Activated CD8-positive, alpha-beta T cell treated with anti-CD3 and anti-CD28 coated beads for 36 hours (primary cell): ENCODE results near the gene MARCHF3. TPM values are rescaled to one million over a fixed set of nuclear protein-coding genes. Genes with fewer than 3 reads are reported as not detected.
"Not testable (repeated sequence)": the region's sequence is repeated elsewhere in the genome, so short reads cannot be mapped to it uniquely, and the experiment has no call there.

ENCODE experiments used
- ATAC-seq: fragments of 200-7000 bp; cut with Tn5 transposase; one replicate; pipeline ENCODE4 v1.10.0; 2021; ENCODE audit warnings: mild to moderate bottlenecking, moderate library complexity
- CTCF ChIA-PET: fragments of 350-600 bp; sonication (Branson Sonifier 250); formaldehyde crosslinking; loops from one replicate; lab custom pipeline; 2021; ENCODE audit warnings: antibody characterized with exemption; lab: Charles Lee
- POLR2A ChIA-PET: fragments of 350-600 bp; sonication (Branson Sonifier 250); formaldehyde crosslinking; loops from one replicate; lab custom pipeline; 2021; ENCODE audit warnings: antibody characterized with exemption; lab: Charles Lee
- DNase-seq: peaks from one replicate; pipeline ENCODE4 v3.0.0-alpha.2; 2020
- H3K27ac Mint-ChIP-seq: one replicate; pipeline ENCODE4 v1.8.0; 2021; ENCODE audit warnings: mild to moderate bottlenecking, mixed read lengths
- H3K27me3 Mint-ChIP-seq: one replicate; pipeline ENCODE4 v1.8.0; 2021; ENCODE audit warnings: mixed read lengths
- H3K36me3 Mint-ChIP-seq: one replicate; pipeline ENCODE4 v1.8.0; 2021; ENCODE audit warnings: low read depth, mixed read lengths
- H3K4me1 Mint-ChIP-seq: one replicate; pipeline ENCODE4 v1.8.0; 2021; ENCODE audit warnings: low read depth, mixed read lengths
- H3K4me3 Mint-ChIP-seq: one replicate; pipeline ENCODE4 v1.8.0; 2021; ENCODE audit warnings: mild to moderate bottlenecking, moderate library complexity, mixed read lengths
- H3K9me3 Mint-ChIP-seq: one replicate; pipeline ENCODE4 v1.8.0; 2021; ENCODE audit warnings: mixed read lengths
- intact Hi-C: fragments of 100-400 bp; cut with micrococcal nuclease; formaldehyde crosslinking; loops from one replicate; pipeline ENCODE4 v1.10.0; 2022
- total RNA-seq, 2 experiments: library from RNA; stranded (reverse); gene quantifications; one replicate each; pipeline ENCODE4 v1.2.3, GENCODE V29; 2021
- TF ChIP-seq, protein P1 (sequence below): fragments of 200-600 bp; IDR thresholded peaks from one replicate; pipeline ENCODE4 v1.8.0; 2022; ENCODE audit warnings: antibody characterized with exemption, mild to moderate bottlenecking

MARCHF3 gene
- total RNA-seq, 2 experiments from 2014 or later = 6.1 TPM

DNA sequence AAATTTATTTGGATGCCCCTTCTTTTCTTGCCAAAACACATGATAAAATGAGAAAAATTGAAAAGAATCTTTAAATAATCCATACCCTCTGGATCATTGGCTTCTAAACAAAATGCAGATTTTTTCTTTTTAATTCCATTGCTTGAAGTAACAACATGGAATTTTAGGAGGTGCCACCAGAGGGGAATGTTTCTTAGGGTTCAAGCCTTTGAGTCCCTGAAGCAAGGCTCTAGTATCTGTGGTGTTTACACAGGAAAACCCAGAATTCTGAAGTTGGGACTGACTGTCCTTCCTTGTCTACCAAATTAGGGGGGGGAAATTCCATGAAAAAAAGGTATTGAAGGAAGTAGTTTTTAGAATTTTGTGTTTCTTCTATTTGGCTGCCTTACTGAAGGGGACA is 184.0 kb downstream of the MARCHF3 start:
- TF ChIP-seq, protein P1, sequence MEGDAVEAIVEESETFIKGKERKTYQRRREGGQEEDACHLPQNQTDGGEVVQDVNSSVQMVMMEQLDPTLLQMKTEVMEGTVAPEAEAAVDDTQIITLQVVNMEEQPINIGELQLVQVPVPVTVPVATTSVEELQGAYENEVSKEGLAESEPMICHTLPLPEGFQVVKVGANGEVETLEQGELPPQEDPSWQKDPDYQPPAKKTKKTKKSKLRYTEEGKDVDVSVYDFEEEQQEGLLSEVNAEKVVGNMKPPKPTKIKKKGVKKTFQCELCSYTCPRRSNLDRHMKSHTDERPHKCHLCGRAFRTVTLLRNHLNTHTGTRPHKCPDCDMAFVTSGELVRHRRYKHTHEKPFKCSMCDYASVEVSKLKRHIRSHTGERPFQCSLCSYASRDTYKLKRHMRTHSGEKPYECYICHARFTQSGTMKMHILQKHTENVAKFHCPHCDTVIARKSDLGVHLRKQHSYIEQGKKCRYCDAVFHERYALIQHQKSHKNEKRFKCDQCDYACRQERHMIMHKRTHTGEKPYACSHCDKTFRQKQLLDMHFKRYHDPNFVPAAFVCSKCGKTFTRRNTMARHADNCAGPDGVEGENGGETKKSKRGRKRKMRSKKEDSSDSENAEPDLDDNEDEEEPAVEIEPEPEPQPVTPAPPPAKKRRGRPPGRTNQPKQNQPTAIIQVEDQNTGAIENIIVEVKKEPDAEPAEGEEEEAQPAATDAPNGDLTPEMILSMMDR = no peak
- Mint-ChIP-seq H3K27me3 (no peaks in the 10 kb centered on the region), H3K4me1 (peaks cover 49% of the 10 kb centered on the region), H3K27ac (no peak overlapping the region), H3K9me3 (no peaks in the 10 kb centered on the region), H3K36me3 (peaks cover 2% of the 10 kb centered on the region), H3K4me3 (no peak overlapping the region)
- DNase-seq = no peak
- intact Hi-C loops = no loop called here
- ChIA-PET POLR2A (no interaction called here), CTCF (no interaction called here)
- ATAC-seq = no peak

DNA sequence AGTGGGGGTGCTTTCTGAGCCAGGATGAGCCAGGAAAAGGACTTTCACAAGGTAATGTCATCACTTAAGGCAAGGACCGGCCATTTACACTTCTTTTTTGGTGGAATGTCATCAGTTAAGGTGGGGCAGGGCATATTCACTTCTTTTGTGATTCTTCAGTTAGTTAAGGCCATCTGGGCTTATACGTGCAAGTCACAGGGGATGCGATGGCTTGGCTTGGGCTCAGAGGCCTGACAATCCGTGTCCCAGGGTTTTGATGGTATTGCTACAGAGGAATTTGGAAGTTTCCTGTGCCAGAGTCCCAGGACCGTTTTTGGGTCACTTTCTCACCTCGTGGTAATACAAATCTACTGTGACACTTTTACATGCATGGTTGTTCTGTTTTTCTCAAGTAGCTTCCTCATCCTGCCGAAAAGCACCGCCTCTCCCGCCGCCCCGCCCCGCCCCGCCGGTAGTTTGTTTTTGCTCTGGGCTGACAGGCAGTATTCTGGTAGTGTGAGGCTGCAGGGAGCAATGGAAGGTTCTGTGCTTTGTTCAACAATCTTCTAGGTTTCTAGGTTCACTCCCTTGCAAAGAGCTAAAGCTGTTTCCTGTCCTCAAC is 184.8 kb downstream of the MARCHF3 start:
- H3K36me3 Mint-ChIP-seq, intact Hi-C loops, H3K9me3 Mint-ChIP-seq, H3K27me3 Mint-ChIP-seq, H3K4me3 Mint-ChIP-seq, POLR2A ChIA-PET: not testable (repeated sequence)
- DNase-seq (peak; percentile 31), ATAC-seq (peak; percentile 96)
- Mint-ChIP-seq H3K4me1 (peaks cover 43% of the 10 kb centered on the region), H3K27ac (peak overlapping the region; percentile 78)
- CTCF ChIA-PET = interaction anchor here (0.7 to 1.0 kb wide), 2 partner anchors 67 to 167 kb away, joined by 3 read pairs; no protein-coding TSS in a partner anchor

DNA sequence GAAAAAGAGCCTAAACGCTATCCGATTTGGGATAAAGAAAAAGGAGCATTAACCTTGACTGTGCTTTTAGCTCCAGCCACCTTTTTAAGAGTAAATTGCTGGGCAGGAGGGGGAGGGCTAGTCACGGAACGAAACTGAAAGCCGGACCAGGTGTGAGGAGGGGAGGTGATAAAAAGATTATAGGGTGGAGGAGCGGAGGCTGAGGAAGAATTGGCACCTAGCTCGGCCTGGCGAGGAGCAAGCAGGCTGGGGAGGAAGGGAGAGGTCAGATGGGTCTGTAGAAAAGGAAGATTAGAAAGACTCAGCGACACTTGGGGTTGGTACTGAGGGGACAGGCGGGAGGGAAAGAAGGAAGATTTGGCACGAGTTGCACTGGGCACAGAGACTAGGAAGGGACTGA is 187.0 kb downstream of the MARCHF3 start:
- H3K27ac Mint-ChIP-seq, ATAC-seq, POLR2A ChIA-PET, intact Hi-C loops, H3K36me3 Mint-ChIP-seq, CTCF ChIA-PET, DNase-seq, H3K9me3 Mint-ChIP-seq, H3K27me3 Mint-ChIP-seq, H3K4me3 Mint-ChIP-seq: not testable (repeated sequence)
- peaks cover 39% of the 10 kb centered on the region for H3K4me1 Mint-ChIP-seq

DNA sequence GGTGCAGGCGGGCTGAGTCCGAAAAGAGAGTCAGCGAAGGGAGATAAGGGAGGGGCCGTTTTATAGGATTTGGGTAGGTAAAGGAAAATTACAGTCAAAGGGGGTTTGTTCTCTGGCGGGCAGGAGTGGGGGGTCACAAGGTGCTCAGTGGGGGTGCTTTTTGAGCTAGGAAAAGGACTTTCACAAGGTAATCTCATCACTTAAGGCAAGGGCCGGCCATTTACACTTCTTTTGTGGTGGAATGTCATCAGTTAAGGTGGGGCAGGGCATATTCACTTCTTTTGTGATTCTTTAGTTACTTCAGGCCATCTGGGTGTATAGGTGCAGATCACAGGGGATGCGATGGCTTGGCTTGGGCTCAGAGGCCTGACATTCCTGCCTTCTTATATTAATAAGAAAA is 191.0 kb downstream of the MARCHF3 start:
- ATAC-seq, H3K27ac Mint-ChIP-seq, CTCF ChIA-PET, H3K9me3 Mint-ChIP-seq, intact Hi-C loops, H3K27me3 Mint-ChIP-seq, H3K4me1 Mint-ChIP-seq, H3K4me3 Mint-ChIP-seq, DNase-seq: not testable (repeated sequence)
- POLR2A ChIA-PET = interaction anchor here (0.5 kb wide), 1 partner anchor 234 kb away, joined by 3 read pairs; no protein-coding TSS in a partner anchor
- peaks cover 33% of the 10 kb centered on the region for H3K36me3 Mint-ChIP-seq

DNA sequence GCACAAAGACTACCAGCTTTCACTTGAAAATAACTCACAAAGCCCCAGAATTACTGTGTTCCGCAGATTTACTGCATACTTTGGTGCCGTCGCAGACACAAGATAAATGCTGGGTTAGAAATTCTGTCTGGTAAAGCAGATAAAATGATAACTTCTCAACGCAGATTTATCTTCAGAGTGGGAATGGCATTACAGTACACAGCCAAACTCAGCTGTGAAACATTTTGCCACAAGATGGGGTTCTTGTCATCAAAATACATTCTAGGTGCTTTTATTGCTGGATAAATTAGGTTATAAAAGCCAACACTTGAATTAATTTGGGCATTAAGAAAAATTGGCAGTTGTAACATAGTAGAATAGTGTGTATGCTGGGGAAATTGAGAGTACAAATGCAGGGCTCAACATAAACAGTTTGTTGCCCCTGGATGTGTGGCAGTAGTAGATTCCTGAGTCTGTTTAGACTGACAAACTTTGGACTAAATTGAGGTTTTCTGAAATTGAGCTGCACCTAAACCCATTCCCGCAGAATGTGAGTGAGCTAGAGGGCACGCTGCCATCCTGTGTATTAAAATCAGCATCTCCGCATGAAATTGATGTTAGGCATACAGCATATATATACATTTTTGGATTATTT is 192.3 kb downstream of the MARCHF3 start:
- H3K4me1 Mint-ChIP-seq = no peaks in the 10 kb centered on the region
- ATAC-seq (no peak), DNase-seq (no peak)
- H3K4me3 Mint-ChIP-seq = no peak overlapping the region
- intact Hi-C loops = no loop called here
- H3K9me3 Mint-ChIP-seq = no peaks in the 10 kb centered on the region
- H3K27ac Mint-ChIP-seq = no peak overlapping the region
- H3K27me3 Mint-ChIP-seq = no peaks in the 10 kb centered on the region
- TF ChIP-seq, protein P1 = no peak
- H3K36me3 Mint-ChIP-seq = peaks cover 42% of the 10 kb centered on the region
- POLR2A ChIA-PET = interaction anchor here (1.1 to 1.2 kb wide), 2 partner anchors 10 to 29 kb away, joined by 3 read pairs; no protein-coding TSS in a partner anchor
- CTCF ChIA-PET = interaction anchor here (1.0 to 1.5 kb wide), 2 partner anchors 12 to 228 kb away, joined by 3 to 4 read pairs; no protein-coding TSS in a partner anchor

DNA sequence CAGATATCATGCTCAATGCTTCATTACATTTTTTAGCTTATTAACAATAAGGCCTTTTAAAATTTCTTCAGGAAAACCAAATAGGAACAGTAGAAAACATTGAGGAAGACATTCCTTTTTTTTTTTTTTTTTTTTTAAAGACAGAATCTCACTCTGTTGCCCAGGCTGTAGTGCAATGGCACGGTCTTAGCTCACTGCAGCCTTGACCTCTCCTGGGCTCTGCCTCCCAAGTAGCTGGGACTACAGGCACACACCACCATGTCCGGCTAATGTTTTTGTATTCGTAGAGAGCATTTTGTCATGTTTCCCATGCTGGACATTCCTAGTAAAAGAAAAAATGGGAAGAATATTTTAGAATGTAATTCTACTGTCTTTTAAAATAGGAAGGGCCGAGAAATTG is 193.1 kb downstream of the MARCHF3 start:
- TF ChIP-seq, protein P1 = no peak
- H3K36me3 Mint-ChIP-seq = peaks cover 47% of the 10 kb centered on the region
- no peaks in the 10 kb centered on the region for H3K9me3 Mint-ChIP-seq
- no peaks in the 10 kb centered on the region for H3K27me3 Mint-ChIP-seq
- no peak for DNase-seq
- H3K4me3 Mint-ChIP-seq = no peak overlapping the region
- intact Hi-C loops = no loop called here
- POLR2A ChIA-PET = interaction anchor here (1.1 to 1.2 kb wide), 2 partner anchors 28 to 60 kb away, joined by 3 to 4 read pairs; partner anchors contain the start of gene LMNB1
- CTCF ChIA-PET = interaction anchor here (1.0 to 1.5 kb wide), 2 partner anchors 11 to 229 kb away, joined by 3 to 4 read pairs; no protein-coding TSS in a partner anchor
- no peak overlapping the region for H3K27ac Mint-ChIP-seq
- no peaks in the 10 kb centered on the region for H3K4me1 Mint-ChIP-seq
- ATAC-seq = no peak
